ENCODE data around the gene TIPARP.

TIPARP gene

DNA sequence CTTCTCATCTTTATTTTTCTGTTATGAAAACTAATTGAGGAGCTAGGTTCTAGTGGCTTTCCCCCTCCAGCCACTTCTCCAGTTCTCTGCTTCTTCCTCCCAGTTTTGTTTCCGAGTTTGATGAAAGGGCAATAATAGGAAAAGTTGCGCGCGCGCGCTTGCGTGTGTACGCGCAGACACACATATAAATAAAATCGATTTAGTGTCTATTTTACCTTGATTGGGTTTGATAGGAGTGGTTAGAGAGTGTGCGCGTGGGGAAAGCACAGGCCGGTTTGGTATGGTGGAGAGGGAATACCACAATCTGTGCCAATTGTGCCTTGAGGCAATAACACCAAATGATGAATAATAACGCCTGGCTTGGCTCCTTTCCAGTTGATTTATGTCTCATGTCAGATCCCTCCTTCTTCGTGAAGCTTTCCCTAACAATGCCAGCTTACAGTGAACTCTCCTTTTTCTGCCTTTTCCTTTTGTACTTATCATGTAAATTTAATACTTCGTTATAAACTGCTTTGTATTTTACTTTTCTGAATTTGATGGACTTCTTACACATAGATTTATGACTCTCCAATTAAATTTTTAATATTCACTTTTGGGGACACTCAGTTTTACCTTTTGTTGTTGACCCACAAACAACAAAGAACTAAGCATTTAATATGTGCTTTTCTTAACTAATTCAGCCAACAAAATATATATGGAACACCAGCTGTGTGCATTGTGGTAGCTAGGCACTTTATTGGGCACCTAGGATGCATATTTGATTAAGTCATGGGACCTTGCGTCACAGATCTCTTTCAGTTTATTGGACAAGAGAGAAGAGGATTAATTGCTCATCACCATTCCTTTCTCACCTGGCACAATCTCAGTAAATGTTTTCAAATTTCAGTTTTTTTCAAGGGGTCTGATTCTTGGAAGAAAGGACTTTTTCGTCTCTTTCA lies 1.7 kb downstream of the TIPARP start:
- no peak for DNase-seq (ENCODE audit: low spot score)

GRCh38 chr3:156676768-156677479 lies 2.5 kb downstream of the TIPARP start:
- no peak for DNase-seq (ENCODE audit: low spot score)

GRCh38 chr3:156677536-156677935 lies 3.1 kb downstream of the TIPARP start:
- DNase-seq (ENCODE audit: low spot score), result no peak

DNA sequence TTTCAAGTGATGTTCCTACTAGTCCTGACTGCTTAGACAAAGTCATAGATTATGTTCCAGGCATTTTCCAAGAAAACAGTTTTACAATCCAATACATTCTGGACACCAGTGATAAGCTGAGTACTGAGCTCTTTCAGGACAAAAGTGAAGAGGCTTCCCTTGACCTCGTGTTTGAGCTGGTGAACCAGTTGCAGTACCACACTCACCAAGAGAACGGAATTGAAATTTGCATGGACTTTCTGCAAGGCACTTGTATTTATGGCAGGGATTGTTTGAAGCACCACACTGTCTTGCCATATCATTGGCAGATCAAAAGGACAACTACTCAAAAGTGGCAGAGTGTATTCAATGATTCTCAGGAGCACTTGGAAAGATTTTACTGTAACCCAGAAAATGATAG lies 3.8 kb downstream of the TIPARP start:
- DNase-seq (ENCODE audit: low spot score), result no peak

GRCh38 chr3:156680243-156680914 lies 6.0 kb downstream of the TIPARP start:
- DNase-seq (ENCODE audit: low spot score), result no peak

- DNase-seq (ENCODE audit: low spot score), result no peak
These were observed 6.6 kb downstream of the TIPARP start for GRCh38 chr3:156681002-156681401.

DNA sequence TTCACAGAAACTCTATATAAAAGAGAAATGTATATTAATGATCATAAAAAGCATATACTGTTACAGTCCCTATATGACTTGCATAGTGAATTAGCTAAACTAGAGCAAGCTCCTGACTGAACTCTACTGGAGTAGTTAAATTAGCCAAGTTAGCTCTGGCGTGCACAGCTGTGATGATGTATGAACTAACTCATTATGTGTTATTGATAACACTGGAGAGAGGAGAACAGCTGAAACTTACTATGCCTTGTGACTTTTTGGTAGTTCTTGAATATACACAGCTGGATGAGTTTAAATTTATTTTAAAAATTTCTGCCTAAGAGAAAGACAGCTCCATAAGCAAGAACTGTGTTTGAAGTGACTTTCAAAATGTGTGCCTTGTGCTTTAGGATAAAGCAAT lies 8.1 kb downstream of the TIPARP start:
- DNase-seq (ENCODE audit: low spot score), result no peak

GRCh38 chr3:156682963-156683362 lies 8.6 kb downstream of the TIPARP start:
- DNase-seq (ENCODE audit: low spot score), result no peak

GRCh38 chr3:156685198-156685597 lies 10.8 kb downstream of the TIPARP start:
- DNase-seq (ENCODE audit: low spot score), result no peak

DNA sequence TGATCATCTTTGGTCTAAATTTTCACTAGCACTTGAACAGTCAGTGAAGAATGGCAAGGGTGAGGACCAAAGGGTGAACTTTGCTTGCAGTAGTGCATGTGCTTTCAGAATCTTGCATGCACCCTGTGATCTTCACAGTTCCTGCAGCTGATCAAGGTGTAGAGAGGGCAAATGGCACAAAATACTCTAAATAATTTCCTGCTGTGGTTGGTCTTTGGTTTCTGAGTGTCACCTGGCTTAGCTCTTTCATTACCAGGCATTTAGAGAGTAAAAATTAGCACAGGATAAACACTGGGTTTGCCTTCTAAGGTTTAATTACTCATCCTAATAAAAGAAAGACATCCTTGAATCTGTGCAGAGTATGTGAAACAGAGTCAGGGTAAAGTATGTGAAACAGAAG lies 11.4 kb downstream of the TIPARP start:
- DNase-seq (ENCODE audit: low spot score), result no peak

DNA sequence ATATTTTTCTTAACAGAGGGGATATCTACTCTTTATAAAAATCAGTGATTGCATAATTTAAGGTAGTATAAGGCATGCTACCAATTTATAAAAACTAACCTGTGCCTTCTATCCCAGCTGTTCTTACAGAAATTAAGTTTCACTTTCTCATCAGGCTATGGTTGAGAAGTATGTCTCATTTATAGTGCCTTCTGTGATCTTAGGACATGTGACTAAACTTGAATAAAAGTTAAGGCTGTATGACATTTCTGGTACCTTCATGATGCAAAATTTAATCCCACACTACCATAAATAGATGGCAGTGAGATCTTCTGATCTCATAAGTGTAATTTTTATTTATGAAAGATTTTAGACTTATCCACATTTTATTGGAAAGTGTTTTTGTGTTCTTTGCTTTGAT lies 12.6 kb downstream of the TIPARP start:
- DNase-seq (ENCODE audit: low spot score), result no peak

GRCh38 chr3:156688632-156689452 lies 14.5 kb downstream of the TIPARP start:
- no peak for DNase-seq (ENCODE audit: low spot score)

DNA sequence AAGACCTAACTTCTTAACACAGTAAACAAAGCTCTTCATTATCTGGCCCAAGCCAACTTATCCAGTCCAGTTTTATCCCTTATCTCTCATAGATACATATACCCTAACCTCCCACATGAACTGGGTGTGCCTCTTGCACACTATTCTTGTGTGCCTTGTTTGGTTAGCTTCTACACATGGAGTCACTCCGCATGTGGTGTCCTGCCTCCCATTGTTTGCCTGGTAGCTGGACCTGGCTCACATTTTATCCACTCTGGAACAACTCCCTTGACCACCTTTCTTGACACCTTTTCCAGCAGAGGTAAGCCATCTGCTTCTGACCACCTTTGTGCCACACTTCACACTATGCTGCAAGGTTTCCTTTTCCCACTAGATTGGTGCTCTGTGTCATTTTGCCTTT lies 15.2 kb downstream of the TIPARP start:
- no peak for DNase-seq (ENCODE audit: low spot score)

DNA sequence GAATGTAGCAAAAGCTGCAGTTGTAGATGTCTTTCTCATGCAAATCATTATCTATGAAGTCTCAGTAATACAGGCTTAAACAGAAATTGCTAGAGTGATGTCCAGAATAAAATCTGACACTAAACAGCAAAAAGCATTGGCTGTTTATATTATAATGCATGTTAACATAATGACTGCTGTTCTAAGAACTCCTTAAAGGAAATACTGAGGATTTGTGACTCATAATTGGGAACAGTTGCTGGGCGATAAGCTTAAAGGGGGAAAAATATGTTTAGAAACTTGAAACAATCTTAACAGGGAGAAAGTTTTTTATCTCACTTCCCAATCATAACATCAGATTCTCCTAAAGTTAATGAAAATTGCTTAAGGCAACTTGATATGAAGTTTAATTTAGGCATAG lies 17.5 kb downstream of the TIPARP start:
- no peak for DNase-seq (ENCODE audit: low spot score)

- DNase-seq (ENCODE audit: low spot score), result no peak
These were observed 18.8 kb downstream of the TIPARP start for GRCh38 chr3:156693166-156693565.

DNA sequence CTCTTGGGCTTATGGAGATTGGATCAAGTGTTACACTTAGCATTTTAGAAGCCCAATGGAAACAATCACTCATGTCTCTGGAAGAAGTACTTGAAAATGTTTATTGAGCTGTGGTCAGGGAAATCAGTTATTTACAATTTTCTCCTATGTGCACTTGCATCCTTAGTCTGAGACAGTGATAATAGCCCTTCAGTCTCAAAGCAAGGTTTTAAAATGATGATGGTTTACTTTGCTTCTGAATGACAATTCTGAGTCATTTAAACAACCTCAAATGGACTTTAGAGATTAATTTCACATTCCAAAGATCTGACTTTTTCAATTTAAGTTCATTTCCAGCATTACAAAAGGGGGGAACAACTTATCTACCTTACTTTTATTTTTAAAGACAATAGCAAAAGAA lies 20.1 kb downstream of the TIPARP start:
- no peak for DNase-seq (ENCODE audit: low spot score)

DNA sequence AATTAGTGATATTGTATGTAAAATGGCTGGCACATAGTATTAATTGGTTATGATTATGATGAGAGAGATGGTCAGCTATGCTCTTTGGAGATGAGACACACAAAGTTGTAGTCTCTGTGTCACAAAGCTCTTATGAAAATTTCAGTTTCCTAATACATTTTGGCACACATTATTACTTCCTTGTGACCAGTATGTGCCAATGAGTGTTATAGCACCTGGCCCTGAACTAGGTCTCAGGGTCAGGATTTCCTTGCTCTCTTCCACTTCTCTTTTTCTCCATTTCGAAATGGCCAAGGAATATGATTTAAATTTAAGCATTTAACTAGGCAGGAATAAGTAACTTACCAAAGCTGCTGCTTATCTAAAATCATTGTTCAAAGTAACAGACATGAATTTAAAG lies 28.0 kb downstream of the TIPARP start:
- DNase-seq (ENCODE audit: low spot score), result no peak

DNA sequence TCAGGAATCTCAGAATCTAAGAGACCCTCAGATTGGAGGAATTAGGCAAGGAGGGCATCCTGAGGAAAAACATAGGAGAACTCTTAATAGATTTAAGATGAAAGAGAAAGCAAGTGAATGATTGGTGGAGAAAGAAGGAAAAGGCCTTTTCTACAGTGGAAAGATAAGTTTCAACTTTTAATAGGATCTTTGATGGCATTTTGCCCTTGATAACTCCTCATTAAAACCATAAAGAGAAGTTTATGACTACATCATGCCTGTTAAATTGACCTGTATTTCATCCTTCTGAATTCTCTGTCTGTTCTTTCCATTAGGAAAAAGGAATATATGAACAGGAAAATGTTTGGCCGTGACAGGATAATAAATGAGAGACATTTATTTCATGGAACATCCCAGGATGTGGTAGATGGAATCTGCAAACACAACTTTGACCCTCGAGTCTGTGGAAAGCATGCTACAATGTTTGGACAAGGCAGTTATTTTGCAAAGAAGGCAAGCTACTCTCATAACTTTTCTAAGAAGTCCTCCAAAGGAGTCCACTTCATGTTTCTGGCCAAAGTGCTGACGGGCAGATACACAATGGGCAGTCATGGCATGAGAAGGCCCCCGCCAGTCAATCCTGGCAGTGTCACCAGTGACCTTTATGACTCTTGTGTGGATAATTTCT lies 30.1 kb downstream of the TIPARP start:
- no peak for DNase-seq (ENCODE audit: low spot score)

GRCh38 chr3:156705761-156706616 lies 31.6 kb downstream of the TIPARP start:
- peak; percentile 62 for DNase-seq (ENCODE audit: low spot score)

GRCh38 chr3:156707588-156707987 lies 33.2 kb downstream of the TIPARP start:
- DNase-seq (ENCODE audit: low spot score), result no peak
